ENCODE data around the gene ACE2.

DNA sequence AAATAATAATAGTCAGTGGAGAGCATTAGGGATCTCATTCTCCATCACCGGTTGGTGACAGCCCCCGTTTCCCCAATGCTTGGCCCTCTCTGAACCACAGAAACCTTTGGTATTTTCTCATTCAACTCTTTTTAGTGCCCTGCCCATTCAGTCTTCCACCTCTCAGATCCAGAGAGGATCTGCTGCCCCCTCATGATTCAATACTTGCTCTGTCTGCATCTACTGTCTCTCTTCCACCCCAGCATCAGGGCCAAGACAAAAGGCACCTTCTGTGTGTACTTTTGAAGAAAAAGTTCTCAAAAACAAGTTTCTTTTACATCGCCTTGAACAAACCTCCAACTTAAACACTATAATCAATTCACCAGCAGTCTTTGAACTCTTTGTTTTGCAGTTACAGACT is 44.5 kb upstream of the ACE2 start:
- TF ChIP-seq ZNF274 (IDR thresholded peaks at IDR 0.05; ENCODE audit: low read depth, low read length) (no peak), YY1 (IDR thresholded peaks at IDR 0.05; ENCODE audit: insufficient read depth, insufficient read length) (no peak)

All from NT2/D1 (cell line).